Chondrocyte (in vitro differentiated cells): ENCODE data around the gene HDAC9. TPM values are rescaled to one million over a fixed set of nuclear protein-coding genes. Genes with fewer than 3 reads are reported as not detected.
A peak's percentile ranks its signal among the peaks of the same experiment; 100 is the strongest.
"Not testable (repeated sequence)": the region's sequence is repeated elsewhere in the genome, so short reads cannot be mapped to it uniquely, and the experiment has no call there.

Experiments used
- DNase-seq: peaks from one replicate; pipeline ENCODE4 v3.0.0; 2021; ENCODE audit warnings: mixed read lengths, low spot score
- H3K27ac Mint-ChIP-seq: one replicate; pipeline ENCODE4 v1.8.0; 2021; ENCODE audit warnings: mild to moderate bottlenecking, moderate library complexity, mixed read lengths; ENCODE audit not compliant: unreplicated experiment
- H3K27me3 Mint-ChIP-seq: 2 replicates; pipeline ENCODE4 v1.8.0; 2021; ENCODE audit warnings: low read depth, mixed read lengths
- H3K36me3 Mint-ChIP-seq: 2 replicates; pipeline ENCODE4 v1.8.0; 2021; ENCODE audit warnings: low read depth, mixed read lengths
- H3K4me1 Mint-ChIP-seq: 2 replicates; pipeline ENCODE4 v1.8.0; 2021; ENCODE audit warnings: low read depth, mild to moderate bottlenecking, mixed read lengths
- H3K4me3 Mint-ChIP-seq: one replicate; pipeline ENCODE4 v1.8.0; 2021; ENCODE audit warnings: mild to moderate bottlenecking, moderate library complexity, mixed read lengths; ENCODE audit not compliant: unreplicated experiment
- H3K9me3 Mint-ChIP-seq: 2 replicates; pipeline ENCODE4 v1.8.0; 2021; ENCODE audit warnings: low read depth, mixed read lengths
- total RNA-seq: library from RNA; stranded (reverse); gene quantifications from 3 replicates; pipeline ENCODE4 v1.2.1, GENCODE V29; 2021
- TF ChIP-seq, protein P1 (sequence below): fragments of 200-600 bp; sonication (generic); IDR thresholded peaks from 2 replicates; pipeline ENCODE4 v1.5.0; 2021; ENCODE audit warnings: antibody characterized with exemption, mild to moderate bottlenecking, moderate library complexity

The HDAC9 gene
- total RNA-seq, 1 donor from 2014 or later, result 5.9 TPM

DNA sequence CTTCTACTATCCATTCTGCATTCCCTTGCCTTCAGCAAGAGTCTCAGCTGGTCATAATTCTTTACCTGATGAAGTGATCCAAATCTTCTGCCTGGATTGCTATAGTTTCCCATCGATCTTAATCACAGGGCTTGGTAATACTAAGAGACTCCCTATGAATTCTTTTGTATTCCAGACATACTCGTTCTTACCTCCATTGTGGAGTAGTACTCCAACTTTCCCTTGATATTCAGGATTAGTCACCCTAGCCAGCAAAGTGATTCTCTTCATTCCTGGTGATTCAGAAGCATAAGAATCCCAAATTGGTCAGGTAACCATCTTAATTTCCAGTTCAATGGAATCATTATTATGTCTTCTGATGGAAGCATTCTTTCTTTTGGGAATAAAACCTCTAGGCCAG lies 525.2 kb downstream of the HDAC9 start:
- Mint-ChIP-seq H3K4me1 (peaks cover 39% of the 10 kb centered on the region), H3K27ac (no peak overlapping the region), H3K4me3 (no peak overlapping the region)

DNA sequence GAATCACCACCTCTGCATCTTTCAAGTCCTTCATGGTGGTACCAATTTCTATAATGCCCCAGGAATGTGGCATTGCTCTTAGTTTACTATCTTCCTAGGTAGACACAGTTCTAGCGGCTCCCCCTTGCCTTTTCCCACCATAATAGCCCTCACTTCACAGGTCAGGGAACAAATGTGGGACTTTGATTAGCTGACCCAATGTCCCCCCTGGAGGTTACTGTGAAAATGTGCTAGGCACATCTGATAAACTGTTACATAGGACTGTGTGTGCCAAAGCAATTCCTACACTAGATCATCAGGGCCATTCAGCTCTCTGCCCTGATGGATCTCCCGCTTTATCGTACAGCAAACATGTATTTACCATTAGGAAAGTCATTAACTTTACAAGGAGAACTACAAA lies 527.9 kb downstream of the HDAC9 start:
- H3K27ac Mint-ChIP-seq, result peak overlapping the region; percentile 87
- H3K4me3 Mint-ChIP-seq, result no peak overlapping the region
- no peak for DNase-seq
- no peaks in the 10 kb centered on the region for H3K27me3 Mint-ChIP-seq
- H3K4me1 Mint-ChIP-seq, result peaks cover 41% of the 10 kb centered on the region
- no peaks in the 10 kb centered on the region for H3K9me3 Mint-ChIP-seq
- peaks cover 1% of the 10 kb centered on the region for H3K36me3 Mint-ChIP-seq
- TF ChIP-seq, protein P1, sequence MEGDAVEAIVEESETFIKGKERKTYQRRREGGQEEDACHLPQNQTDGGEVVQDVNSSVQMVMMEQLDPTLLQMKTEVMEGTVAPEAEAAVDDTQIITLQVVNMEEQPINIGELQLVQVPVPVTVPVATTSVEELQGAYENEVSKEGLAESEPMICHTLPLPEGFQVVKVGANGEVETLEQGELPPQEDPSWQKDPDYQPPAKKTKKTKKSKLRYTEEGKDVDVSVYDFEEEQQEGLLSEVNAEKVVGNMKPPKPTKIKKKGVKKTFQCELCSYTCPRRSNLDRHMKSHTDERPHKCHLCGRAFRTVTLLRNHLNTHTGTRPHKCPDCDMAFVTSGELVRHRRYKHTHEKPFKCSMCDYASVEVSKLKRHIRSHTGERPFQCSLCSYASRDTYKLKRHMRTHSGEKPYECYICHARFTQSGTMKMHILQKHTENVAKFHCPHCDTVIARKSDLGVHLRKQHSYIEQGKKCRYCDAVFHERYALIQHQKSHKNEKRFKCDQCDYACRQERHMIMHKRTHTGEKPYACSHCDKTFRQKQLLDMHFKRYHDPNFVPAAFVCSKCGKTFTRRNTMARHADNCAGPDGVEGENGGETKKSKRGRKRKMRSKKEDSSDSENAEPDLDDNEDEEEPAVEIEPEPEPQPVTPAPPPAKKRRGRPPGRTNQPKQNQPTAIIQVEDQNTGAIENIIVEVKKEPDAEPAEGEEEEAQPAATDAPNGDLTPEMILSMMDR, result no peak

More for the DNA sequence above, 525.2 kb downstream of the HDAC9 start:
- Mint-ChIP-seq H3K27me3 (no peaks in the 10 kb centered on the region), H3K9me3 (peaks cover 20% of the 10 kb centered on the region), H3K36me3 (peaks cover 20% of the 10 kb centered on the region)
- TF ChIP-seq, protein P1, result no peak
- no peak for DNase-seq

DNA sequence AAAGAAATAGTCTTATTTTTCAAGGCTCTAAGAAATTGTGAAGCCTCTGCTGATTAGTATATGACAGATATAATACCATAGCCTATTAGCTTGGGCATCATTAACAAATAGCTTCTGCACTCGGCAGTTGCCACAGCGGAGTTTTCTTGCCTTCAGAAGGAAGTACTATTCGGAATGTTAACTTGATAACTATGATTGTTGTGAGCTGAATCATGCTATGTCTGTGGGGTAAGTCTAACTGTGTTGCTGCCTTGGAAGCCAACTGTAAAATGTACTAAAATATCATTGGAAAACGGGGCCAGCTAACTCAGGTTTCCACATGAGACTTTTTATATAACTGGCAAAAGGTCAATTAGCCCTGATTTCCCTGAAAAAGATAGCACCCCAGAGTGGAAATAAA lies 528.7 kb downstream of the HDAC9 start:
- H3K27ac Mint-ChIP-seq, result peak overlapping the region; percentile 87
- H3K27me3 Mint-ChIP-seq, result no peaks in the 10 kb centered on the region
- H3K36me3 Mint-ChIP-seq, result peaks cover 1% of the 10 kb centered on the region
- no peak for DNase-seq
- H3K9me3 Mint-ChIP-seq, result no peaks in the 10 kb centered on the region
- TF ChIP-seq, protein P1, result no peak
- no peak overlapping the region for H3K4me3 Mint-ChIP-seq
- peaks cover 41% of the 10 kb centered on the region for H3K4me1 Mint-ChIP-seq

DNA sequence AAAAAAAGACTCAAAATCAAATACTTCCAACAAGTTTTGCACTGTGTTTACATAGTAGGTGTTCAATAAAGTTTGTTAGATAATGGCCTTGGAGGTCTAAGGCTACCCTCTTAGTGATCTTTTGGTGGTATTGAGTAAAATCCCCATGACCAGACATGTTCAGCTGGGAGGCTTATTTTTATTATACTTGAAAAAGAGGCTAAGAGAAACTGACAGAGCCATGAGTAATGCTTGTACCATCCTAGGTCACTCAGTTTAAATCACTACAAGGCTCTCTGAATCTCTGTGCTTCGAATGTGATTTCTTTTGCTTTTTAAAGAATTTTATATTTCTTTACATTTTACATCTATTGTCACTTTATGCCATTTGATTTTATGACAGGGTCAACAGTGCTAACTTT lies 531.3 kb downstream of the HDAC9 start:
- peak overlapping the region; percentile 60 for H3K27ac Mint-ChIP-seq
- DNase-seq, result no peak
- H3K4me1 Mint-ChIP-seq, result peaks cover 49% of the 10 kb centered on the region
- H3K36me3 Mint-ChIP-seq, result no peaks in the 10 kb centered on the region
- TF ChIP-seq, protein P1, result no peak
- no peak overlapping the region for H3K4me3 Mint-ChIP-seq
- H3K9me3 Mint-ChIP-seq, result no peaks in the 10 kb centered on the region
- no peaks in the 10 kb centered on the region for H3K27me3 Mint-ChIP-seq

DNA sequence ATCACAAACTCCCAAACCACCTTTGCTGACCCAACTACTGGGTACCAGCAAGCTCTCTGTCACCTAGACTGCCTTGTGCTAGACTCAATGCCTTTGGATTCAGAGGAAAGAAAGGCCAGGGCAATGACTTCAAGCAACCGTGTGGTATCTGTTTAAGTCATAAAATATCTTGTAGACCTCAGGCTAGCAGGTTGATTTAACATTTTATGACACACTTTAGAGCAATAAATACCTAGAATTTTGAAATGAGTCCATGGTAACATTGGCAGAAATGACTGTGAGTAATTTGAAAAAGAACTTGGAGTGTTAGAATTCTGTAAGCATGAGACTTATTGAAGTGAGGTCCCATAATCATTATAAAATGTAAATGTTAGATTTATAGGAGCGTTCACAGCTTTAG lies 534.7 kb downstream of the HDAC9 start:
- peak overlapping the region; percentile 59 for H3K27ac Mint-ChIP-seq
- peaks cover 6% of the 10 kb centered on the region for H3K36me3 Mint-ChIP-seq
- TF ChIP-seq, protein P1, result no peak
- H3K27me3 Mint-ChIP-seq, result no peaks in the 10 kb centered on the region
- no peak for DNase-seq
- peaks cover 32% of the 10 kb centered on the region for H3K4me1 Mint-ChIP-seq
- no peak overlapping the region for H3K4me3 Mint-ChIP-seq
- peaks cover 16% of the 10 kb centered on the region for H3K9me3 Mint-ChIP-seq

DNA sequence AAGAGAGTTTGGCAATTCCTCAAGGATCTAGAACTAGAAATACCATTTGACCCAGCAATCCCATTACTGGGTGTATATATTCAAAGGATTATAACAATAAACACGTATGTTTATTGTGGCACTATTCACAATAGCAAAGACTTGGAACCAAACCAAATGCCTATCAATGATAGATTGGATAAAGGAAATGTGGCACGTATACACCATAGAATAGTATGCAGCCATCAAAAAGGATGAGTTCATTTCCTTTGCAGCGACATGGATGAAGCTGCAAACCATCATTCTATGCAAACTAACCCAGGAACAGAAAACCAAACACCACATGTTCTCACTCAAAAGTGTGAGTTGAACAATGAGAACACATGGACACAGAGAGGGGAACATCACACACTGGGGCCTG lies 537.4 kb downstream of the HDAC9 start:
- Mint-ChIP-seq H3K4me1 (peaks cover 18% of the 10 kb centered on the region), H3K9me3 (peaks cover 31% of the 10 kb centered on the region), H3K36me3 (peaks cover 24% of the 10 kb centered on the region)
- not testable (repeated sequence) for H3K4me3 Mint-ChIP-seq, H3K27me3 Mint-ChIP-seq, DNase-seq, H3K27ac Mint-ChIP-seq
